SK-N-SH treated with all-trans-retinoic acid at 6 μM for 48 hours (cell line): ENCODE data around the gene TLL2.

Experiments
- ATAC-seq: fragments of 200-7000 bp; cut with Tn5 transposase; 3 replicates; pipeline ENCODE4 v1.9.1; 2020; ENCODE audit warnings: mild to moderate bottlenecking, moderate library complexity
- CSDC2 ChIP-seq: fragments of 250-450 bp; sonication (Bioruptor Pico); IDR thresholded peaks from 2 replicates; pipeline ENCODE4 v1.5.0; 2020; ENCODE audit warnings: mild to moderate bottlenecking, moderate library complexity
- CSRNP3 ChIP-seq: fragments of 250-450 bp; sonication (Bioruptor Pico); IDR thresholded peaks from 2 replicates; pipeline ENCODE4 v1.5.1; 2021; ENCODE audit warnings: mild to moderate bottlenecking, moderate library complexity
- ESRRG ChIP-seq: fragments of 250-450 bp; sonication (Bioruptor Pico); IDR thresholded peaks from 2 replicates; pipeline ENCODE4 v1.6.1; 2021; ENCODE audit warnings: mild to moderate bottlenecking
- GLIS3 ChIP-seq: fragments of 250-450 bp; sonication (Bioruptor Pico); IDR thresholded peaks from 2 replicates; pipeline ENCODE4 v1.5.0; 2020; ENCODE audit warnings: mild to moderate bottlenecking, moderate library complexity
- ISL1 ChIP-seq: fragments of 250-450 bp; sonication (Bioruptor Pico); IDR thresholded peaks from 2 replicates; pipeline ENCODE4 v2.1.2; 2022; ENCODE audit warnings: mild to moderate bottlenecking, moderate library complexity
- OSR1 ChIP-seq: fragments of 250-450 bp; sonication (Bioruptor Pico); IDR thresholded peaks from 2 replicates; pipeline ENCODE4 v1.8.0; 2022; ENCODE audit warnings: moderate library complexity, mild to moderate bottlenecking, inconsistent platforms
- PPARA ChIP-seq: fragments of 250-450 bp; sonication (Bioruptor Pico); IDR thresholded peaks from 2 replicates; pipeline ENCODE4 v1.5.0; 2020; ENCODE audit warnings: mild to moderate bottlenecking, borderline replicate concordance
- RARB ChIP-seq: fragments of 250-450 bp; sonication (Bioruptor Pico); IDR thresholded peaks from 2 replicates; pipeline ENCODE4 v1.8.0; 2021; ENCODE audit warnings: mild to moderate bottlenecking, moderate library complexity
- SNAI2 ChIP-seq: fragments of 250-450 bp; sonication (Bioruptor Pico); IDR thresholded peaks from 2 replicates; pipeline ENCODE4 v1.5.0; 2020; ENCODE audit warnings: mild to moderate bottlenecking, moderate library complexity
- TCF4 ChIP-seq: fragments of 250-450 bp; sonication (Bioruptor Pico); IDR thresholded peaks from 2 replicates; pipeline ENCODE4 v1.8.0; 2021; ENCODE audit warnings: mild to moderate bottlenecking, moderate library complexity, borderline replicate concordance
- TOX ChIP-seq: fragments of 250-450 bp; sonication (Bioruptor Pico); IDR thresholded peaks from 2 replicates; pipeline ENCODE4 v1.8.0; 2021; ENCODE audit warnings: mild to moderate bottlenecking, moderate library complexity, borderline replicate concordance
- ZC3H10 ChIP-seq: fragments of 250-450 bp; sonication (Bioruptor Pico); IDR thresholded peaks from 2 replicates; pipeline ENCODE4 v1.5.1; 2021; ENCODE audit warnings: mild to moderate bottlenecking, moderate library complexity
- ZFP3 ChIP-seq: fragments of 250-450 bp; sonication (Bioruptor Pico); IDR thresholded peaks from 2 replicates; pipeline ENCODE4 v1.5.0; 2020; ENCODE audit warnings: mild to moderate bottlenecking, moderate library complexity
- ZFP30 ChIP-seq: fragments of 450-650 bp; formaldehyde crosslinking; IDR thresholded peaks from 2 replicates; pipeline ENCODE4 v1.5.0; 2022; ENCODE audit warnings: mild to moderate bottlenecking, moderate library complexity
- ZNF565 ChIP-seq: fragments of 450-650 bp; formaldehyde crosslinking; conservative IDR thresholded peaks from 2 replicates; pipeline ENCODE4 v1.5.0; 2020; ENCODE audit warnings: low read depth, mild to moderate bottlenecking, moderate library complexity
- ZNF70 ChIP-seq: fragments of 450-650 bp; formaldehyde crosslinking; IDR thresholded peaks from 2 replicates; pipeline ENCODE4 v1.5.0; 2020; ENCODE audit warnings: mild to moderate bottlenecking, moderate library complexity
- ZNF8 ChIP-seq: fragments of 450-650 bp; formaldehyde crosslinking; IDR thresholded peaks from 2 replicates; pipeline ENCODE4 v1.5.0; 2020; ENCODE audit warnings: mild to moderate bottlenecking, moderate library complexity
- TF ChIP-seq, protein P1 (sequence below): fragments of 250-450 bp; sonication (Bioruptor Pico); IDR thresholded peaks from 2 replicates; pipeline ENCODE4 v1.5.1; 2020; ENCODE audit warnings: low read depth, mild to moderate bottlenecking, moderate library complexity
- TF ChIP-seq, protein P2 (sequence below): fragments of 250-450 bp; sonication (Bioruptor Pico); IDR thresholded peaks from 2 replicates; pipeline ENCODE4 v1.5.0; 2020; ENCODE audit warnings: mild to moderate bottlenecking, moderate library complexity
- TF ChIP-seq, protein P3 (sequence below): fragments of 250-450 bp; sonication (Bioruptor Pico); IDR thresholded peaks from 2 replicates; pipeline ENCODE4 v1.8.0; 2021; ENCODE audit warnings: low read depth, mild to moderate bottlenecking, moderate library complexity, borderline replicate concordance
- TF ChIP-seq, protein P4 (sequence below): fragments of 250-450 bp; sonication (Bioruptor Pico); IDR thresholded peaks from 2 replicates; pipeline ENCODE4 v1.8.0; 2020; ENCODE audit warnings: mild to moderate bottlenecking, moderate library complexity, borderline replicate concordance

TLL2 gene

DNA sequence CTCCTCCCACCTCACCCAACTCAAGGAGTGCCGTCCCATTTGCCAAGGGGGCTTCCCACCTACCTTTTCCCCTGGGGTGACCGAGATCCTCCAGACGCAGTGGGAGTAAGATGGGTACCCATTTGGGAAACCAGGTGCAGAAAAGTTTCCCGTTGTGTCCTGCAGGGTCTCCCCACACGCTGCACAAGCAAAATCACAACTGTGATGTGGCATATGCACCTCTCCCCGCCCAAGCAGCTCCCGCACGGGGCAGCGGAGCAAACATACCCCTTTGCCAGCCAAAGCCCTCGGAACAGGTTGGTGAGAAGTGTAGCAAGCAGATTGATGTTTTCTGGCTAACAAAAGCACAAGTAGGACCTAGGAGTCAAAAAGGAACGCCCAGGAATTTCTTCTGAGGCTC is 103.4 kb downstream of the TLL2 start (continued):
- TF ChIP-seq, protein P1, sequence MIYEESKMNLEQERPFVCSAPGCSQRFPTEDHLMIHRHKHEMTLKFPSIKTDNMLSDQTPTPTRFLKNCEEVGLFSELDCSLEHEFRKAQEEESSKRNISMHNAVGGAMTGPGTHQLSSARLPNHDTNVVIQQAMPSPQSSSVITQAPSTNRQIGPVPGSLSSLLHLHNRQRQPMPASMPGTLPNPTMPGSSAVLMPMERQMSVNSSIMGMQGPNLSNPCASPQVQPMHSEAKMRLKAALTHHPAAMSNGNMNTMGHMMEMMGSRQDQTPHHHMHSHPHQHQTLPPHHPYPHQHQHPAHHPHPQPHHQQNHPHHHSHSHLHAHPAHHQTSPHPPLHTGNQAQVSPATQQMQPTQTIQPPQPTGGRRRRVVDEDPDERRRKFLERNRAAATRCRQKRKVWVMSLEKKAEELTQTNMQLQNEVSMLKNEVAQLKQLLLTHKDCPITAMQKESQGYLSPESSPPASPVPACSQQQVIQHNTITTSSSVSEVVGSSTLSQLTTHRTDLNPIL (CRISPR knock-in tag), result no peak
- no peak for TF ChIP-seq CSDC2 (CRISPR knock-in tag)

- no peak for ATAC-seq
- TF ChIP-seq ESRRG (CRISPR knock-in tag), result no peak
- no peak for TF ChIP-seq CSDC2 (CRISPR knock-in tag)
- TF ChIP-seq, protein P2, sequence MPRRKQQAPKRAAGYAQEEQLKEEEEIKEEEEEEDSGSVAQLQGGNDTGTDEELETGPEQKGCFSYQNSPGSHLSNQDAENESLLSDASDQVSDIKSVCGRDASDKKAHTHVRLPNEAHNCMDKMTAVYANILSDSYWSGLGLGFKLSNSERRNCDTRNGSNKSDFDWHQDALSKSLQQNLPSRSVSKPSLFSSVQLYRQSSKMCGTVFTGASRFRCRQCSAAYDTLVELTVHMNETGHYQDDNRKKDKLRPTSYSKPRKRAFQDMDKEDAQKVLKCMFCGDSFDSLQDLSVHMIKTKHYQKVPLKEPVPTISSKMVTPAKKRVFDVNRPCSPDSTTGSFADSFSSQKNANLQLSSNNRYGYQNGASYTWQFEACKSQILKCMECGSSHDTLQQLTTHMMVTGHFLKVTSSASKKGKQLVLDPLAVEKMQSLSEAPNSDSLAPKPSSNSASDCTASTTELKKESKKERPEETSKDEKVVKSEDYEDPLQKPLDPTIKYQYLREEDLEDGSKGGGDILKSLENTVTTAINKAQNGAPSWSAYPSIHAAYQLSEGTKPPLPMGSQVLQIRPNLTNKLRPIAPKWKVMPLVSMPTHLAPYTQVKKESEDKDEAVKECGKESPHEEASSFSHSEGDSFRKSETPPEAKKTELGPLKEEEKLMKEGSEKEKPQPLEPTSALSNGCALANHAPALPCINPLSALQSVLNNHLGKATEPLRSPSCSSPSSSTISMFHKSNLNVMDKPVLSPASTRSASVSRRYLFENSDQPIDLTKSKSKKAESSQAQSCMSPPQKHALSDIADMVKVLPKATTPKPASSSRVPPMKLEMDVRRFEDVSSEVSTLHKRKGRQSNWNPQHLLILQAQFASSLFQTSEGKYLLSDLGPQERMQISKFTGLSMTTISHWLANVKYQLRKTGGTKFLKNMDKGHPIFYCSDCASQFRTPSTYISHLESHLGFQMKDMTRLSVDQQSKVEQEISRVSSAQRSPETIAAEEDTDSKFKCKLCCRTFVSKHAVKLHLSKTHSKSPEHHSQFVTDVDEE (CRISPR knock-in tag), result no peak
- TF ChIP-seq, protein P3, sequence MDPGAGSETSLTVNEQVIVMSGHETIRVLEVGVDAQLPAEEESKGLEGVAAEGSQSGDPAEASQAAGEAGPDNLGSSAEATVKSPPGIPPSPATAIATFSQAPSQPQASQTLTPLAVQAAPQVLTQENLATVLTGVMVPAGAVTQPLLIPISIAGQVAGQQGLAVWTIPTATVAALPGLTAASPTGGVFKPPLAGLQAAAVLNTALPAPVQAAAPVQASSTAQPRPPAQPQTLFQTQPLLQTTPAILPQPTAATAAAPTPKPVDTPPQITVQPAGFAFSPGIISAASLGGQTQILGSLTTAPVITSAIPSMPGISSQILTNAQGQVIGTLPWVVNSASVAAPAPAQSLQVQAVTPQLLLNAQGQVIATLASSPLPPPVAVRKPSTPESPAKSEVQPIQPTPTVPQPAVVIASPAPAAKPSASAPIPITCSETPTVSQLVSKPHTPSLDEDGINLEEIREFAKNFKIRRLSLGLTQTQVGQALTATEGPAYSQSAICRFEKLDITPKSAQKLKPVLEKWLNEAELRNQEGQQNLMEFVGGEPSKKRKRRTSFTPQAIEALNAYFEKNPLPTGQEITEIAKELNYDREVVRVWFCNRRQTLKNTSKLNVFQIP (CRISPR knock-in tag), result no peak
- no peak for TF ChIP-seq PPARA (CRISPR knock-in tag)
- TF ChIP-seq RARB, result no peak
- TF ChIP-seq, all 23 proteins: peak for 0
Measured at GRCh38 chr10:96408201-96408600, 105.5 kb downstream of the TLL2 start.

- TF ChIP-seq ISL1 (CRISPR knock-in tag), result no peak
- no peak for TF ChIP-seq CSRNP3
- TF ChIP-seq GLIS3 (CRISPR knock-in tag), result no peak
- no peak for TF ChIP-seq SNAI2
- ATAC-seq, result no peak
Measured at GRCh38 chr10:96407560-96408069, 106.1 kb downstream of the TLL2 start.

DNA sequence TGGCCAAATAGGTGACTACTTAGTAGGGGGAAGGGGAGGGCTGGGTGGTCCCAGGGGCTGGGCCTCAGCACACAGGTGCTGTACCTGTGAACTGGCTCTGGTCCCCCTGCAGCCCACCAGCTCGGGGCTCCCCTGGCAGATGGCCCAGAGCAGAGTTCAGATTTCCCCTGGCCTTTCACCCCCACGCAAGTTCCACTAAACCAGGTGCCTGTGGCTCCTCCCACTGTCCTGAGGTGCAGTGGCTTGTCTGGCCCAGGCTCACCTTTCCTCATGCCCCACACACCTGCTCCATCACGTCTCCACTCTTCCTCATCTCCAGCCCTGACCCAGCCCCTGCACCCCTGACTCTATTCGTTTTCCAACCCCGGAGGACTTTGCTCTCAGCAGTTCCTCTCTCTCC is 107.6 kb downstream of the TLL2 start:
- TF ChIP-seq ISL1 (CRISPR knock-in tag), result no peak
- no peak for ATAC-seq

DNA sequence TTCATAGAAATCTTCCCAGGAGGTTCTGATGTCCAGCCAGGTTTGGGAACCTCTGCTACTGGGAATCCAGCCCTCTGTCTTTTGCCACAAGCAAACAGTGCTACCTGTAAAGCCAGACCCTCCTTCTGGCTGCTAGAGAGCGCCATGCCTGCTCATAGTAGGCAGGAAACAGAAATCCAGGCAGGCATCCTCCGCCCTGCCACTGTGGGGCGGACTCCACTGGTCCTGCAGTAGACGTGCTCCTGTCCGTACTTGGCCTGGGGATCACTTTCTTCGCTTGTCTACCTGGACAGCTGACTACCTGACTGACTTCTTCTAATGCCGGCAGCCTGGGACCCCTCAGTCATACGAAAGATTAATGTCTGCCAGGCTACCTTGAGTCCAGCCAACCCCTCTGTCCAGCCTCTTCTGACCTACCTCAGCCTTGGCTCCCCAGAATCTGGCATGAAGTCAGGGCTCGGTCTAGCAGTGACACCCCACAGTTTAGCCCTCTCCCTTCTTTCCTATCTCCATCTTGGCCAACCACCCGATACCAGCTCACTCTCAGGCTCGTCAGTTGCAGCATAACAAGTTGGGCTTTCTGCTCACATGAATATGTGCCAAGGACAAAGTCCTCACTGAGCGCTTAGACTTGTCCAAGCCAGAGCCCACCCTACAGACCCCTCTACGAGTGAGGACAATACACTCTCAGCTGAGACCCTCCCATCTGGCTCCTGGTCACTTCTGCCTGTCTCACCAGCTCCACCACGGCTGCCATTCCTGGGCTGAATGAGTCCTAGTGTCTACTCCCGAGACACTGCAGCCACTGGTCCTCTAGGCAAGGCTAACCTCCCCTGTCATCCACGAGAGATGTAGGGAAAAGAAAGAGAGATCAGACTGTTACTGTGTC is 111.1 kb downstream of the TLL2 start:
- no peak for ATAC-seq
- TF ChIP-seq, protein P4, sequence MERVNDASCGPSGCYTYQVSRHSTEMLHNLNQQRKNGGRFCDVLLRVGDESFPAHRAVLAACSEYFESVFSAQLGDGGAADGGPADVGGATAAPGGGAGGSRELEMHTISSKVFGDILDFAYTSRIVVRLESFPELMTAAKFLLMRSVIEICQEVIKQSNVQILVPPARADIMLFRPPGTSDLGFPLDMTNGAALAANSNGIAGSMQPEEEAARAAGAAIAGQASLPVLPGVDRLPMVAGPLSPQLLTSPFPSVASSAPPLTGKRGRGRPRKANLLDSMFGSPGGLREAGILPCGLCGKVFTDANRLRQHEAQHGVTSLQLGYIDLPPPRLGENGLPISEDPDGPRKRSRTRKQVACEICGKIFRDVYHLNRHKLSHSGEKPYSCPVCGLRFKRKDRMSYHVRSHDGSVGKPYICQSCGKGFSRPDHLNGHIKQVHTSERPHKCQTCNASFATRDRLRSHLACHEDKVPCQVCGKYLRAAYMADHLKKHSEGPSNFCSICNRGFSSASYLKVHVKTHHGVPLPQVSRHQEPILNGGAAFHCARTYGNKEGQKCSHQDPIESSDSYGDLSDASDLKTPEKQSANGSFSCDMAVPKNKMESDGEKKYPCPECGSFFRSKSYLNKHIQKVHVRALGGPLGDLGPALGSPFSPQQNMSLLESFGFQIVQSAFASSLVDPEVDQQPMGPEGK, result no peak
- no peak for TF ChIP-seq ZFP3 (CRISPR knock-in tag)
- TF ChIP-seq TCF4 (CRISPR knock-in tag), result no peak
- no peak for TF ChIP-seq GLIS3 (CRISPR knock-in tag)
- TF ChIP-seq, protein P3 (CRISPR knock-in tag), result no peak
- no peak for TF ChIP-seq RARB
- TF ChIP-seq ZNF565, result no peak
- no peak for TF ChIP-seq ZNF70
- TF ChIP-seq CSRNP3, result no peak
- TF ChIP-seq CSDC2 (CRISPR knock-in tag), result no peak
- TF ChIP-seq OSR1 (CRISPR knock-in tag), result no peak
- TF ChIP-seq ISL1 (CRISPR knock-in tag), result no peak
- TF ChIP-seq ZFP30 (CRISPR knock-in tag), result no peak
- TF ChIP-seq PPARA (CRISPR knock-in tag), result no peak
- TF ChIP-seq ESRRG (CRISPR knock-in tag), result no peak
- no peak for TF ChIP-seq ZC3H10 (CRISPR knock-in tag)
- no peak for TF ChIP-seq SNAI2
- no peak for TF ChIP-seq ZNF8 (CRISPR knock-in tag)
- no peak for TF ChIP-seq TOX (CRISPR knock-in tag)
